Measurements from ENCODE around the gene ANGEL1. TPM values are rescaled to one million over a fixed set of nuclear protein-coding genes. Genes with fewer than 3 reads are reported as not detected.

ANGEL1 gene
- polyA plus RNA-seq, 3 donors: 26.1 to 39.2 (median 26.1) TPM

DNA sequence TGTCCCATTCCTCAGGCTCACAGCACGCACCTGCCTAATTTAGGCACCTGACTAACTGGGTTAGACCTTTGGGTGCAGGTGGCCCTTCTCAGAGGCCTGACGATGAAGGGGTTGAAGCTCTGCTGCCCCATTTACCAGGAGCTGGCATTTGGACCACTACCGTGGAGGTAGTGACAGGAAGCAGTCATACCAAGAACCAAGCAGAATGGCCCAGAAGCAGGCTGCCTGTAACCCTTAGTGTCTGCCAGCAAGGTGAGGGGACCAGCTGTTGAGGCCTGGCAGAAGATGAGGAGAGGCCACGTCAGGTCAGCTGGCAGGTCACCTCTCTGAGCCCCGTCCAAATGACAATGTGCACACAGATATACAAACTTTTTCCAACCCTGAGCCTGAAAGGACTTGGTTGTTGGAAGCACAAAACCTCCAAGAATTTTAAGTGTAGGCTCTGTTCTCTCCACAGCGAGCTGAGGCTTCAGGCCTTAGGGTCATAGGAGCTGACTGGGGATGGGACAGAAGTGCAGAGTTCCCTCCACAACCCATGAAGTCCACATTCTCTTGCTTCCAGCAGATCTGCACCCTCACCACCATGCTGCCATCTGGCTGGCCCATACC lies 28.3 kb downstream of the ANGEL1 start:
- DNase-seq (ENCODE audit: extremely low read depth in 1 of 11, low read depth in 9 of 11, low spot score in 4 of 11): no peak

DNA sequence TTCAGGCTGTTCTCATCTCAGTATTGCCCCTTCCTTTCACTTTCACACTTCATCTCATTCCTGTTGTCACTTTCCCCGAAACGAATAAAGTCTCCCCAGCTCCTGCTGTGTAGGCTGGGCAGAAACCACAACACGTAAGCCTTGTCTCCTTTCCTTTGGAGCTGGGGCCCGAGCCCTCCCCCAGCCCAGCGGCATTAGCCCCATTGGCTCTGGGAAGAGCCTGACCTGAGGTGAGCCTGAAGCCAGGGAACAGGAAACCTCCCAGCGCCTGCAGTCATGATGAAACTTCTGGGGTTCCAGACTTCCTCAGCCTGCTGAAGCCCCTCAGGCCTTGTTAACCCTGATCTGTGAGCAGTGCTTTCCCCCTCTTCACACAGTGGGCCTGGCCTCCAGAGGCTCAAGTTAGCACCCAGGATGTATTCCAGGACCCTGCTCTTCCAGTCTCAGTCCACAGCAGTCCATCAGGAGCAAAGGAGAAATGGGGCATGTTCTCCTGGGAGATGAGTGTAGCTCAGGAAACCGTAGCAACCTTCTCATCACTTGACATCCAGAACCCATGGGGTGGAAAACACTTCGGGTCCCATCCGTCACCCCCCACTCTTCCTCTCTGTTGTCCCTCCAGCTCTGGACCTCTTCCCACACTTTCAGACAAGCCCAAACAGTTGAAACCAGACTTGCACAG lies 29.7 kb downstream of the ANGEL1 start:
- no peak for DNase-seq (ENCODE audit: extremely low read depth in 1 of 11, low read depth in 9 of 11, low spot score in 4 of 11)

DNA sequence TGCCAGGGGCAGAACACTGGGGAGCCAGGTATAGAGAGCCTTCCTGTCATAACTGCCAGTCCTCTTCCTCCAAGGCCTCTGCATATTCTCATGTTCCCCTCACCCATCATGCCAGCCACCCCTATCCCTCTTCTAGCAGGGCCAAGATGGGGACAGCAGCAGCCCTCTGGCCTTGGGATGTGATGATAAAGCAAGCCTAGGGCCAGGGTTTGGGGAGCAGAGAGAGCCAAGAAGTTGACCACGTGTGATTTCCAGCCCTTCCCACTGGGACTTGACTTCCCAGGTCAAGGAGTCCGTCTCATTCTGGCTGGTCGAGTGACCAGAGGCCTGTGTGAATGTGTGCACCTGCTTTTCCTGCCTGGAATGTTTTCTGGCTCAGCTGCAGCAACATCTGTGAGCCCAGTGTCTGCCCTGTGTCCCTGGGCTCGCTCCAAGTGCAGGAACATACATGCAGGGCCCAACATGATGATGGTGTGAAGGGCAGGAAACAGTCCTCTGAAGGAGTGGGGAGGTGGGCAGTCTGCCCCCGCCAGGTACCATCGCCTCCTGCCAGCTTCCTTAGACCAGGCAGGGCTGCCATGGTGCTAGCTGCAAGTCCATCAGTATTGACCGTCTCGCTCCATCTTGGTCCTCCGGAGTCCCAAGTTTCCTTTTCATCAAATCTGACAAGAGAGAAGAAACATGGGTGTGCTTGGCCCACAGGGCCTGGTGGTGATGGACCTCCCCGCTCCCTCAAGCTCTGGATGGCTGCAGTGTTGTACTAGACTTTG lies 30.4 kb downstream of the ANGEL1 start:
- DNase-seq (ENCODE audit: extremely low read depth in 1 of 11, low read depth in 9 of 11, low spot score in 4 of 11): no peak

DNA sequence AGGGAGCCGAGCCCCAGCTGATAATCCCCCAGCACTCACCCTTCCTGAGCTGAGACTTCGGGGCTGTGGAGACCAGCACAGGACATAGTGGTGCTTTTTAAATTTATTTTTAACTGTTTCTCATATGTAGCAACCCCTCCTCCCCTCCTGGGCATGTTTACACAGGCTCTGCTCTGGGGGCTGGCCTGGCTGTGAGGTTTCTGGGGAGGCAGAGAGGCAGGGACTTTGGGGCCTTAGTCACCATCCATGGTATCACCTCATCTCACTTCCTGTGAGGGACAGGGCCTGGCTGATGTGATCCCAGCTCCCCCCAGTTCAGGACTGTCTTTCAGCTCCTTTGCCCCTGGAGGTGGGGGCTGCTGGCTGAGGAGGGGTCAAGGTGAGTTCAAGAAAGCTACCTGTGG lies 31.0 kb downstream of the ANGEL1 start:
- no peak for DNase-seq (ENCODE audit: extremely low read depth in 1 of 11, low read depth in 9 of 11, low spot score in 4 of 11)

DNA sequence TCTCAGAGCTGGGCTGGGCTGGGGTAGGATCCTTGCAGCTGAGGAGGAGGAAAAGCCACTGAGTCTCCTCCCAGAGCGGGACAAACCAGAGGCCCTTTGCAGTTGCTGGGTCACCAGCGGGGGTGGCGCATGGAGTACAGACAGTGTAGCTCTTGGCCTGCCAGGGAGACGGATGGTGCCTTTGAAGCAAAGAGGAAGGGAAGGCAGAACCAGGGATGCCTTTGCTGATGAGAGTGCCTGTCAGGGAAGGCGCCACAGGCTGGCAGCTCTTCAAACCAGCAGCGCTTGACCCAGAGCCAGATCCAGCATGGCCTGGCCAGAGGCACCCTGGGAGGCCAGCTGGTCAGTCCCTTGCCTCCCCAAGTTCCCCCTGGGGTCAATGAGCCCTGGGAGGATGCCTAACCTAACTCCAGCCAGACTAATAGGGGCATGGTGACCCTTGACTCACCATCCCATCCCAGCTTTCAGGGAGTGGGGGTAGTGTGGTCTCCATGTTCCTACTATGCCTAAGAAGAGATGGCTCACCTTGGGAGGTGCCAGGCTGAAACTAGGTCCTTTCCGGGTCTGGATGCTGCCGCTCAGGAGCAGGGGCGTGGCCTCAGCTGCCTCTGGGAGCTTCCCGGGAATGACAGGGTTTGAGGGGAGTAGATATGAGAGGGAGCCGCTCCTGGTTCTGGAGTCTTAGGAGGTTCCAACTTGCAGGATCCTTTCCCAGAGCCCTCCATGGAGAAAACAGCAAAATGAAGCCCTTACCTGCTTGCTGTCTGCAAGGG lies 31.6 kb downstream of the ANGEL1 start:
- no peak for DNase-seq (ENCODE audit: extremely low read depth in 1 of 11, low read depth in 9 of 11, low spot score in 4 of 11)

DNA sequence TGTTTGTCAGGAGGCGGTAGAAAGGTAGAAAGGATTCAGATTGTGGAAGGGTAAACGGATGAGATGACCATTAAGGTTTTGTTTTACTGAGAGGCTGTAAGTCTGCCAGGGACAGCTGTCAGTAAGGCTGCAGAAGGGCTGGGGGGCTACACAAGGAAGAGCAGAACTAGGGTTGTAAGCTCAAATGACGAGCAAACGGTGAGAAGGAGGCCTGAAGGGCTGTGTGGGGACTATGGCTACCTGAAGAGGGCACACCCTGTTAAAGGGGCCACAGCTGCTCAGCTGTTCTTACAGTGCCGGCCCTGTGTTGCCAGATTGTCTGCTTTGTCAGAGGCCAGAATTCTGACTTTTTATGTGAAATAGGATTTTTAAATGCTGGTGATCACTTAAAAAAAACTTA lies 32.3 kb downstream of the ANGEL1 start:
- no peak for DNase-seq (ENCODE audit: extremely low read depth in 1 of 11, low read depth in 9 of 11, low spot score in 4 of 11)

DNA sequence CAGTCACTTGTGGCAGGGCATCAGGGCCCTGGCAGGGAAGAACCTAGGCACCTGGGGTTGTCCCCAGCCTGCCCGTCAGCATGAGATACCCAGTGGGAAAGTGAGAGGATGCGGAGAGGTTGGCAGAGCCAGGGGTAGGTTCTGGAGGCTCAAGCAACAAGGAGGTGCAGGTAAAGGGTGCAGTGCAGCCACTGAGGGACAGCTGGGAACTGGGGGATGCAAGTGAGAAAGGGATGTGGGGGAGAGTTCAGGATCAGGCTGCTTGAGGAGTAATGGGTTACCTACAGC lies 32.7 kb downstream of the ANGEL1 start:
- no peak for DNase-seq (ENCODE audit: extremely low read depth in 1 of 11, low read depth in 9 of 11, low spot score in 4 of 11)

DNA sequence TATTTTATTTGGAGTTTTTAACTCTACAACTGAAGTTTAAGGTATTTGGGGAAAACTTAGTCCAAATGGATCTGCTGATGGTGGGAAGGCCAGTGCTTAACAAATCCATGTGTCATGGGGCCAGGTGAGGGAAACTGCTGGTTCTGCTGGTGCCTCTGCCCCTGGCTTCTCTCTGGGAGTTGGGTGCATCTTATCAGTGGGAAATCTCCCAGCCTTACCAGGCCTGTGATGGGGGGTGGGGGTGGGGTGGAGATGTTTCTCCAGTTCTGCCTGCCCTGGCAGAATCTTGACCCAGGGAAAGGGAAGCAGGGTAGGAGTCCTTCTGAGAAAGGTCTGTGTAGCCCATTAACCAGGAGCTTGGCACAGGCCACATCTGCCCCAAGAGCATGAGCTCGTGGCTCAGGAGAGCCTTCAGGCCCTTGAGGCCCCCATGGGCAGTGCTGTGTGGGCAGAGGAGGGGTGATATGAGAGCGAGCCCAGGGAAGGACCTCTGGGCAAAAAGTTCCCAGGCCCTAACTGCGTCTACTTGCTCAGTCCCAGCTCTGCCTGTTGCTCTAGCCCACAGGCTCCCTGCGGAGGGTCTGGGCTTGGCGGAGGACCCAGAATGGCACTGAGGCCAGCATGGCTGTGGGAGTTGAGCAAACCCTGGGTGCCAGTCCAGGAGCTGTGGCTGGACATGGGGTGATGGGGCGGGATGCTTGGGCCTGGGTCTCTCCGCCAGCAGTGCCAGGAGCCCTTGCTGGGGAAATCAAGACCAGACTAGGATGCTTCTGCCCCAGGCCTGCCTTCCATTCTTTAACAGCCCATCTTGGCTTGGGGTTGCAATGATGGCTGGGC lies 33.2 kb downstream of the ANGEL1 start:
- DNase-seq (ENCODE audit: extremely low read depth in 1 of 11, low read depth in 9 of 11, low spot score in 4 of 11): no peak

DNA sequence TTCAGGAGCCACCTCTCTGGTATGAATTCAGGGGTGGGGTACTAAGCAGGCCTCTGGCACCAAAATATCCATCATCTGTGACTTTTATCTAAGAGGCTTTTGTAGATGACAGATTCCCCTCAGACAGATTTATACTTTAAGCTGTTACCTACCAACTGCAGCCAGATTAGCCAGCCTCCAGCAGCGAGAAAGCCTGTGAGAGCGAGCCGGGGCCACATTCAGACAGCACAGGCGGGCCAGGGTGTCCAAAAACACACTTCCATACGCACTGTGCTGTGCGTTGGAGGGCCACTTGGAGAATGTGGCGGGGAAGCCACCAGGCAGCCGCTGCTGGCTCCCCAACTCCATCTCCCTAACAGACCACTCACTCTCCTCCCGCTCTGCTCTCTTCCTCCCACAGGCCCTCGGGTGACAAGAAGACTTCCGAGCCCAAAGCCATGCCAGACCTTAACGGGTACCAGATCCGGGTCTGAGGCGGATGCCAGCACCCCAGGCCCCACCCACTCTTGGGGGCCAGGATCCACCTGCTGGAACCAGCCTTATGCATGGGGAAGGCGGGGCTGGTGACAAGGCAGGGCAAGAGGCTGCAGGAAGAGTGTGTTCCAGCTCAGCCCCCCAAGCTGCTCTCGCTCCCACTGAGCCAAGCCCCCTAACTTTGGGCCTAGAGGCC lies 34.0 kb downstream of the ANGEL1 start:
- DNase-seq (ENCODE audit: extremely low read depth in 1 of 11, low read depth in 9 of 11, low spot score in 4 of 11): no peak

DNA sequence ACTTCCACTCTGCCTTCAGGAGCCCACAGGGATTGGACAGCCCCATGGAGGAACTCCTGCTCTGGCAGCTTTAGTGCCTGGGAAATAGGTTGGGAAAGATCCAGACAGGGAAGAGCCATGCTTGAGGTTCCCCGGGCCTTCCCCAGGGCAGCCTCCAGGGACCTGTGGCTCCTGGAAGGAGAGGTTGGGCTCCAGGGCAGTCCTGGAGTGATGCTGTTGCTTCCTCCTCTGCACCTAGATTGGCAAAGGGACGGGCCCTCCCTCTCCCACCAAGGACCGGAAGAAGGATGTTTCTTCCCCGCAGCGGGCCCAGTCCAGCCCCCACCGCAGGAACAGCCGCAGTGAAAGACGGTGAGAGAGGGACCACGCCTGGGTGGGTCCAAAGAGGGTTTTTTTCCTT lies 35.0 kb downstream of the ANGEL1 start:
- DNase-seq (ENCODE audit: extremely low read depth in 1 of 11, low read depth in 9 of 11, low spot score in 4 of 11): no peak

DNA sequence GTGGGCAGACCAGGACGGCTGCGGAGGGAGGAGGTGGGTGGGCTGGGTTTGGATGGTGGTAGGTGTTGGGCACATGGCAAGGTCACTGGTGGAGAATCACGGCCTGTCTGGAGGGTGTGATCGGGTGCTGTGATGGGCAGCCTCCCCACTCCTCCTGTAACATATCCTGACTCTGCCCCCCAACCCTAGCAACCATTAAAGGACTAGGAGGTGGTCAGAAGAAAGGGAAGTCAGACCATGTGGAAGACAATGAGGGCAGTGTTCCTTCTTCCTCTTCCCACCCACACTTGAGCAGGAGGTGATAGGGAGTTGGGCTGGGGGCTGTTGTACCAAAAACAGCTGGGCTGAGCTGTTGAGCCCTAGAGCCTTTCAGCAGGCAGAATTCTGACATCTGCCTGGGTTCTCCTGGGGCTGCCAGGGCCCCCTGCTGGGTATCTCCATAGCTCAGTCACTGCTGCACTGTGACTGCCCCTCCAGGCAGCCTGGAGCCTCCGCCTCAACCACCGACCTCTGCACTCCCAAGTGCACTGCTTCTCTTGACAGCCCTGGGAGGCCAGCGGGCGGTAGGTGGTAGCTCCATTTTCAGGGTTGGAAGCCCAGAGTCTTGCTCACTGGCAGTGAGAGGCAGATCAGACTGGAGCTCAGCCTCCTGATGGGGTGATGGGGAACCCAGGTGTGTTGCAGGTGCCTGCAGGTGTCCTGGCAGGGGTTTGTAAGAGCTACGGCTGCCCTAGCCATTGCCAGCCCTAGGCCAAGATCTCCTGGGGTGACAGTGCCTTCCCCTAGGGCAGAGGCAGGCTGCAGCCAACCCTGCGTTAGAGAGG lies 36.0 kb downstream of the ANGEL1 start:
- DNase-seq (ENCODE audit: extremely low read depth in 1 of 11, low read depth in 9 of 11, low spot score in 4 of 11): no peak

DNA sequence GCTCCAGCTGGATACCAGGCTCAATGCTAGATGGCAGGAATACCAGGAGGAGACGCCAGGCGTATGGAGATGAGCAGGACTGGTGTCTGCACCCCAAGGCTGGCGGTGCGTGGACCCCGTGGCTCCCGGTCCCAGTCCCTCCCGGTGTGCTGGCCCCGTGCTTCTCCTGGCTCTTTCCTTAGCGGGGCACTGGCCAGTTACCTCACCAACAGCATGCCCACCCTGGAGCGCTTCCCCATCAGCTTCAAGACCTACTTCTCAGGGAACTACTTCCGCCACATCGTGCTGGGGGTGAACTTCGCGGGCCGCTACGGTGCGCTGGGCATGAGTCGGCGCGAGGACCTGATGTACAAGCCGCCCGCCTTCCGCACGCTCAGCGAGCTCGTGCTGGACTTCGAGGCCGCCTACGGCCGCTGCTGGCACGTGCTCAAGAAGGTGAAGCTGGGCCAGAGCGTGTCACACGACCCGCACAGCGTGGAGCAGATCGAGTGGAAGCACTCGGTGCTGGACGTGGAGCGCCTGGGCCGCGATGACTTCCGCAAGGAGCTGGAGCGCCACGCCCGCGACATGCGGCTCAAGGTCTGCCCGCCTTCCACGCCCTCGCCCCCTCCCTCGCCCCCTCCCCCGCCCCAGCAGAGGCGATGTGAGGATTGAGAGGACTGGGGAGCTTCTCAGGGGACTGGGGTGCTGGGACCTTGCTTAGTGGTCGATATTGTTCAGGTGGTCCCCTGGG lies 36.8 kb downstream of the ANGEL1 start:
- no peak for DNase-seq (ENCODE audit: extremely low read depth in 1 of 11, low read depth in 9 of 11, low spot score in 4 of 11)

DNA sequence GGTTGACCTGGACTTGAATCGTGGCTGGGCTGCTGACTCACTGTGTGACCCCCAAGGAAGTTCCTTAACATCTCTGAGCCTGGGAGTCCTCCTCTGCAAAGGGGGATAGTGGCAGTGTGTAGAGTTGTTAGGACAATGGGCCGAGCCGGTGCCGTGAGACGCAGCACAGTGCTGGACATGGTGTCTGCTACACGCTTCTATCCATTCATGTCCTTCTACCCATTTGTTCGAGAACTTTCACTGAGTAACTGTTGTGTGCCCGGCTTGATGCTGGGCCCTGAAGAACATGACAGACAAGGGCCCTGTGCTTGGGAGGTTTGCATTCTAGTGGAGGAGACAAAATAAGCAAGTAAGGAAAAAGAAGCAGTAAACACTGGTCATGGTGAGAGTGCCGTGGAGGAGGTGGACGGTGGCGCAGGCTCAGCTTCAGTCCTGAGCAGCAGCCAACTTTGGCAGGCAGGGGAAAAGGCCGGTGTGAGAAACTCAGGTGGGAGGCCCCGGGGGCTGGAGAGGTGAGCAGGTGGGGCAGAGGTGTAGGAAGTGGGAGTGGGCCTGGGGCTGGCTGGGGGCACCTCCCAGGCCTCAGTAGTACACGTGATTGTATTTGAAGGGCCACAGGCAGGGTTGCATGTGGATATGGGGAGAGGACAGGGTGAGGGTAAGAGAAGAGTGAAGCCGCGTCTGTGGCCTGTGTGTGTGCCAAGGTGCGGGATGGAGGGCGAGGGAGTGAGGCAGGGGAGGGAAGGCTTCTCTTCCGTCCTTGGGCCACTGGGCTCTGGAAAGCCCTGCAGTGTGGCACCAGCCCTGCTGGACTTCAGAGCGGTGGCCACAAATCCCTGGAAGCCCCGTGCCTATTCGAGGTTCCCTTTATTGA lies 37.6 kb downstream of the ANGEL1 start:
- no peak for DNase-seq (ENCODE audit: extremely low read depth in 1 of 11, low read depth in 9 of 11, low spot score in 4 of 11)

DNA sequence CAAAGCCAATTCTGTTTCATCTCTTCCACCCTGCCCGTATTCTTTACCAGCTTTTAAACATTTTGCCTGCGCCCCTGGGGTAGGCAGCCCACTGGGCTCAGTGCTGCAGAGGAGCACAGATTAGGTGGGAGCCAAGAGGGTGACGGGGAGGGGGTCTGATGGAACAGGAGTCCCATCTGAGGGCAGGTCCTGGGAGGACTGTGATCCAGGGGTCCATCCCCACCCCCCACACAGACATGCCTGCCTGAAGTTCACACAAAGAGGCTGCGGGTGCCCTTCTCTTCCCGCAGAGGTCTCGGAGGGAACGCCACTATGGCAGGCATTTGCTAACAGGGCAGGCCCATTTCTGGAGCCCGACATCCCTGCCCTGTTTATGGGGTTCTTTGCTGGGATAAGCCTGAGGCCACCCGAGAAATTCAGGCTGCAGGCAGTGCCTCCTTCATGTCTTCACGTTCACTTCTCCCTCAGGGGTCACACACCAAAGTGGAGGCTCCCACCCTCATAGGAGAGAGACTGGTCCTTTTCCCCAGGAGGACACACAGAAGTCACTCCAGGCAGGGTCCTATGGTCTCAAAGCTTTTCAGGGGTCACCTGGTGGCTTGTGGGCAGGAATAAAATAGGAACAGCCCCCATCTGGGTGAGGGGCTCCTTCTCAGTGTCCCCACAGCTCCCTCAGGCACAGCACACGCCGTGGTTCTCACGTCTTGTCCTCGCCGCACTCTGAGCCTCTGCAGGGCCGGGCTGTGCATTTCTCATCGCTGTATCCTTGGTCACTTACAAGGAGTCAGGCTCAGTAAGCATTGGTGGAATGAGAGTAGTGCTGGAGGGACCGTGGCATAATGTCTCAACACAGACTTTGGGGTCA lies 38.5 kb downstream of the ANGEL1 start:
- no peak for DNase-seq (ENCODE audit: extremely low read depth in 1 of 11, low read depth in 9 of 11, low spot score in 4 of 11)

DNA sequence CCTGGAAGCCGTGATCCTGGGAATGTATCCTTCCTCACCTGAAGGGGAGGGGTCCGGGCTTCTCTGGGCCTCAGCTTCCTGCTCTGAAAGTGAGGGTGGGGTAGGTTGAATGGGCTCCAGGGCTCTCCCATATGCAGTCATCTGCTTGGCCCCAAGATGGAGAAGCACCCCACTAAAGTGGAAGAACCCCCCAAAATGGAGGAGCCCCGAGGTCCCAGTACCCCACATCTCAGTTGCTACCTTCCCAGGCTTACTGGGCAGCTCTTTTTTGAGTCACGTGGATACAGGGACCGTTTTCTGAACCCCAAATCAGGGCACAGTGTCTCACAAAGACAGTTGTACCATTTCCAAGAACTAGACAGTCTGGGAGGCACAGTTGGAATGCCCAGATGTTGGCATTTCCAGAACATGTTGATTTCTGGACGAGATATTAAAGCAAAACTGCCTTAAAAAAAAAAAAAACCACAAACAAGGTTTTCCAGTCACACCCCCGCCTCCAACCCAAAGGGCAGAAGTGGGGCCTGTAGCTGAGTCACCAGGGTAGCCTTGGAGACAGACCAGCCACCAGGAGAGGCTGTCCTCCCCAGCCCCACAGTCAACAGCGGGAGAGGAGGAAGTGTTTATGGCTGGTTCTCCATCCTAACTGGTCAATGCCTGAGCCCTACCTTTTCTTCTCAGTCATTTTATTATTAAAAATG lies 39.3 kb downstream of the ANGEL1 start:
- DNase-seq (ENCODE audit: extremely low read depth in 1 of 11, low read depth in 9 of 11, low spot score in 4 of 11): peak in 1 of 11 donors; percentile 38
